Fibroblast of mammary gland (primary cell): Measurements from ENCODE around the gene PAM.

Source experiments
- DNase-seq: peaks from one replicate; pipeline ENCODE4 v3.0.0-alpha.2; 2010; ENCODE audit warnings: low read depth
- H3K4me3 ChIP-seq: 2 replicates; pipeline ENCODE4 v1.5.1; 2011; ENCODE audit warnings: low read depth, mild to moderate bottlenecking, low read length, moderate library complexity; ENCODE audit not compliant: control insufficient read depth
- TF ChIP-seq, protein P1 (sequence below): conservative IDR thresholded peaks from 2 replicates; pipeline ENCODE4 v1.5.1; 2011; ENCODE audit warnings: low read depth, low read length, inconsistent platforms; ENCODE audit not compliant: control insufficient read depth, insufficient read depth

Gene PAM

DNA sequence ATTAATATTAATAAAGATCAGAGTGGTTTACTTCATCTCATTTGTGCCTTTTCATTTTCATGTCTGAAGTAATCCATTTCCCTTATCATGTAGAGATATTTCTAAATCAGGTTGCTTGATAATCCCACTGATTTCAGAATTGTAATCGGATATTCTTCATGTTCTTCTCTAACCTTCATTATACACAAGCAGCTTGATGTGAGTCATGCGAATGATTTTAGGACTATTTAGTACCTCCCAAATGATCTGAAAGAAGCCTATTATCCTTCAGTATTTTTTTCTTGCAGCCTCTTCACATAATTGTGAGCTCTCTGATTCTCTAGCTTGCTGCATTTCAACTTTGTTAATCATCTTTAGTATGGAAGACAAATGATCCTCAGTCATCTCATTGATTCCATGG is 182.8 kb downstream of the PAM start:
- no peak for DNase-seq
- TF ChIP-seq, protein P1, sequence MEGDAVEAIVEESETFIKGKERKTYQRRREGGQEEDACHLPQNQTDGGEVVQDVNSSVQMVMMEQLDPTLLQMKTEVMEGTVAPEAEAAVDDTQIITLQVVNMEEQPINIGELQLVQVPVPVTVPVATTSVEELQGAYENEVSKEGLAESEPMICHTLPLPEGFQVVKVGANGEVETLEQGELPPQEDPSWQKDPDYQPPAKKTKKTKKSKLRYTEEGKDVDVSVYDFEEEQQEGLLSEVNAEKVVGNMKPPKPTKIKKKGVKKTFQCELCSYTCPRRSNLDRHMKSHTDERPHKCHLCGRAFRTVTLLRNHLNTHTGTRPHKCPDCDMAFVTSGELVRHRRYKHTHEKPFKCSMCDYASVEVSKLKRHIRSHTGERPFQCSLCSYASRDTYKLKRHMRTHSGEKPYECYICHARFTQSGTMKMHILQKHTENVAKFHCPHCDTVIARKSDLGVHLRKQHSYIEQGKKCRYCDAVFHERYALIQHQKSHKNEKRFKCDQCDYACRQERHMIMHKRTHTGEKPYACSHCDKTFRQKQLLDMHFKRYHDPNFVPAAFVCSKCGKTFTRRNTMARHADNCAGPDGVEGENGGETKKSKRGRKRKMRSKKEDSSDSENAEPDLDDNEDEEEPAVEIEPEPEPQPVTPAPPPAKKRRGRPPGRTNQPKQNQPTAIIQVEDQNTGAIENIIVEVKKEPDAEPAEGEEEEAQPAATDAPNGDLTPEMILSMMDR, result no peak
- H3K4me3 ChIP-seq, result no peak overlapping the region

- TF ChIP-seq, protein P1, result no peak
- H3K4me3 ChIP-seq, result no peak overlapping the region
- DNase-seq, result no peak
These were observed 186.0 kb downstream of the PAM start for GRCh38 chr5:102941111-102941510.

GRCh38 chr5:102946414-102946813 is 191.3 kb downstream of the PAM start:
- TF ChIP-seq, protein P1, result no peak
- no peak for DNase-seq
- H3K4me3 ChIP-seq, result no peak overlapping the region

GRCh38 chr5:102946971-102947370 is 191.9 kb downstream of the PAM start:
- TF ChIP-seq, protein P1, result no peak
- H3K4me3 ChIP-seq, result no peak overlapping the region
- DNase-seq, result no peak

DNA sequence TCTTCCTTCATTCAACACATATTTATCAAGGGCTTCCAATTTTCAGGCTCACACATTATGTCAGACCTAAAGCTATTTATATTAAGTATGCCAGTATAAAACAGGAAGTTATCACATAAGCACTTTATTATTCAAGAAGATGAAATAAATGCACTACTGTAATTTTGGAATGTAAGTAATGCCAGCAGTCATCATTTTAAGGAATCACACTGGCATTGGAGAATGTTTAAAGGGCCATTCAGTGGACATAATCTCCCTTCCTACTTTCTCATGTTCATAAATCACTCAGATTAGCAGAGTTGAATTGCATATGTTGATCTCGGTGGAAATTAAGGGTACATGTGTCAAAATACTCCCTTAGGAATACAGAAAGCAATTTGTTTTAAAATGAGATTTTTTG is 200.4 kb downstream of the PAM start:
- TF ChIP-seq, protein P1, result no peak
- no peak for DNase-seq
- H3K4me3 ChIP-seq, result no peak overlapping the region

GRCh38 chr5:102956599-102956998 is 201.5 kb downstream of the PAM start:
- no peak overlapping the region for H3K4me3 ChIP-seq
- TF ChIP-seq, protein P1, result no peak
- DNase-seq, result no peak

DNA sequence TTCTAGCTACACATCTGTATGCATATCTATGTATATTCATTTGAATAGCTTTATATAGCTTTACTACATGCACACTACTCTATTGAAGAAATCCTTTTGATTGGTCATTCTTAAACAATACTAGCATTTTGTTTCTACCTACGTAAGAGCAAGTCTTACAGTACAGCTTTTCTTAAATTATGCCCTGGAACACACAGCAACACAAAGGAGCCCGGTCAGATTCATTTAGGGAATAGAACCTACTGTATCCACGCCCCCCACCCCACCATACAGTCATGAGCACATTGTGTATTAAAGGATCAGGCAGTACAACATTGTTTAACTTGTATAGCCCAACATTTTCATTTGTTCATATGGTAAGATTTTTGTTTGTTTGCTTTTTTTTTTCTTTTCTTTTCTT is 202.0 kb downstream of the PAM start:
- no peak overlapping the region for H3K4me3 ChIP-seq
- DNase-seq, result no peak
- TF ChIP-seq, protein P1, result no peak
